Sigmoid colon (tissue), 4 donors: Measurements from ENCODE around the gene CD99L2.

Source experiments
- CTCF ChIP-seq, 4 experiments: fragments of 450-650 bp in 3 of 4; fragments of 200-600 bp in 1 of 4; IDR thresholded peaks; one replicate each; pipeline ENCODE4 v1.5.1; 2016 to 2019; ENCODE audit warnings: antibody characterized with exemption in 4 of 4, mild to moderate bottlenecking in 3 of 4, moderate library complexity in 2 of 4
- EP300 ChIP-seq, 4 donors: sonication (generic); formaldehyde crosslinking; IDR thresholded peaks; one replicate each; pipeline ENCODE4 v1.6.1; 2017; ENCODE audit warnings: antibody characterized with exemption in 4 of 4
- POLR2AphosphoS5 ChIP-seq, 4 donors: sonication (generic); formaldehyde crosslinking; IDR thresholded peaks; one replicate each; pipeline ENCODE4 v1.6.1; 2017; ENCODE audit warnings: antibody characterized with exemption in 4 of 4

GRCh38 chrX:150842198-150842685 lies 56.2 kb downstream of the CD99L2 start:
- TF ChIP-seq POLR2AphosphoS5 (IDR thresholded peaks at IDR 0.05) = no peak
- TF ChIP-seq CTCF (IDR thresholded peaks at IDR 0.05) = no peak
- no peak for TF ChIP-seq EP300 (IDR thresholded peaks at IDR 0.05)
